C4-2B (cell line): ENCODE results near the gene PDE6G.

Experiments used
- CTCF ChIP-seq: fragments of 450-650 bp; conservative IDR thresholded peaks from 2 replicates; pipeline ENCODE4 v1.5.1; 2017; ENCODE audit warnings: mild to moderate bottlenecking
- ZFX ChIP-seq: fragments of 450-650 bp; IDR thresholded peaks from 2 replicates; pipeline ENCODE4 v1.6.1; 2017

GRCh38 chr17:81695801-81696200, 39.5 kb upstream of the PDE6G start:
- TF ChIP-seq CTCF (no peak), ZFX (no peak)
